Urinary bladder (tissue), 4 donors: Measurements from ENCODE around the gene NT5C1A. TPM values are rescaled to one million over a fixed set of nuclear protein-coding genes. Genes with fewer than 3 reads are reported as not detected.

Experiments
- DNase-seq: peaks from one replicate; pipeline ENCODE4 v3.0.0-alpha.2; 2015; ENCODE audit errors: extremely low spot score
- H3K27ac ChIP-seq: one replicate; pipeline ENCODE4 v1.5.1; 2013; ENCODE audit warnings: low read depth, mild to moderate bottlenecking, moderate library complexity
- H3K36me3 ChIP-seq: one replicate; pipeline ENCODE4 v1.6.1; 2013; ENCODE audit warnings: mild to moderate bottlenecking, moderate library complexity; ENCODE audit not compliant: insufficient read depth
- H3K4me1 ChIP-seq: one replicate; pipeline ENCODE4 v1.6.1; 2013; ENCODE audit warnings: mild to moderate bottlenecking, moderate library complexity; ENCODE audit not compliant: insufficient read depth
- H3K4me3 ChIP-seq: one replicate; pipeline ENCODE4 v1.5.1; 2013; ENCODE audit warnings: low read depth, low read length
- WGBS: extraction: QIAGEN DNeasy Blood & Tissue Kit; methylation state at CpG from one replicate; pipeline ENCODE4 v1.1.7; 2013; 5-methylcytosine and 5-hydroxymethylcytosine counted together
- polyA plus RNA-seq: library from polyadenylated mRNA; stranded (reverse); fragments of 200-250 nt; gene quantifications from one replicate; pipeline ENCODE4 v1.2.3, GENCODE V29; 2013
- total RNA-seq: library from RNA; depleted of rRNA; stranded (reverse); fragments of >200 nt; gene quantifications from one replicate; pipeline ENCODE4 v1.2.3, GENCODE V29; 2014
- donor health status: healthy with polysubstance abuse.
- donor health status: healthy.

Gene NT5C1A
- total and polyA plus RNA-seq, 2 donors: 0.27 to 2.1 TPM

- H3K27ac ChIP-seq: no peak overlapping the region
- H3K36me3 ChIP-seq: no peaks in the 10 kb centered on the region
- H3K4me3 ChIP-seq: no peak overlapping the region
- no peak for DNase-seq
- 35% methylated on average over 1 of the region's 1 CpG for WGBS
- H3K4me1 ChIP-seq: no peaks in the 10 kb centered on the region
Observed at GRCh38 chr1:39696448-39696847, 24.5 kb upstream of the NT5C1A start.

GRCh38 chr1:39695016-39695415, 23.1 kb upstream of the NT5C1A start:
- H3K27ac ChIP-seq: no peak overlapping the region
- DNase-seq: no peak
- H3K36me3 ChIP-seq: no peaks in the 10 kb centered on the region
- no peaks in the 10 kb centered on the region for H3K4me1 ChIP-seq
- WGBS: 28% methylated on average over 1 of the region's 1 CpG
- no peak overlapping the region for H3K4me3 ChIP-seq

- Histone ChIP-seq H3K4me3 (no peak overlapping the region), H3K4me1 (no peaks in the 10 kb centered on the region), H3K27ac (no peak overlapping the region), H3K36me3 (no peaks in the 10 kb centered on the region)
- no peak for DNase-seq
- WGBS: 95% methylated on average over 1 of the region's 1 CpG
Observed at GRCh38 chr1:39694026-39694425, 22.1 kb upstream of the NT5C1A start.

- WGBS: 10% methylated on average over 56 of the region's 56 CpGs
- no peak for DNase-seq
- Histone ChIP-seq H3K27ac (no peak overlapping the region), H3K4me3 (peak overlapping the region; percentile 3), H3K36me3 (no peaks in the 10 kb centered on the region), H3K4me1 (no peaks in the 10 kb centered on the region)
Observed at GRCh38 chr1:39692152-39693074, 20.5 kb upstream of the NT5C1A start.

GRCh38 chr1:39691383-39692151, 19.7 kb upstream of the NT5C1A start, which contains the start of gene HPCAL4:
HPCAL4 (minus strand) TSS chr1:39691433; CDS start chr1:39684603, 6,830 bp downstream.
- WGBS: 1% methylated on average over 47 of the region's 47 CpGs
- DNase-seq: peak; percentile 80
- Histone ChIP-seq H3K4me3 (peak within 1 kb of the TSS; percentile 28), H3K4me1 (no peaks in the 10 kb centered on the region), H3K27ac (no peak within 1 kb of the TSS), H3K36me3 (no peaks in the 10 kb centered on the region)

- Histone ChIP-seq H3K4me1 (no peaks in the 10 kb centered on the region), H3K36me3 (no peaks in the 10 kb centered on the region), H3K4me3 (peak overlapping the region; percentile 28), H3K27ac (no peak overlapping the region)
- DNase-seq: no peak
- 14% methylated on average over 28 of the region's 28 CpGs for WGBS
Observed at GRCh38 chr1:39690794-39691382, 19.0 kb upstream of the NT5C1A start.

GRCh38 chr1:39690225-39690624, 18.3 kb upstream of the NT5C1A start:
- WGBS: 23% methylated on average over 2 of the region's 2 CpGs
- Histone ChIP-seq H3K27ac (no peak overlapping the region), H3K36me3 (no peaks in the 10 kb centered on the region), H3K4me1 (no peaks in the 10 kb centered on the region), H3K4me3 (no peak overlapping the region)
- no peak for DNase-seq

GRCh38 chr1:39689635-39690034, 17.7 kb upstream of the NT5C1A start:
- Histone ChIP-seq H3K27ac (no peak overlapping the region), H3K4me3 (no peak overlapping the region), H3K4me1 (no peaks in the 10 kb centered on the region), H3K36me3 (no peaks in the 10 kb centered on the region)
- no peak for DNase-seq

GRCh38 chr1:39689214-39689613, 17.3 kb upstream of the NT5C1A start:
- 67% methylated on average over 2 of the region's 2 CpGs for WGBS
- DNase-seq: no peak
- H3K36me3 ChIP-seq: no peaks in the 10 kb centered on the region

GRCh38 chr1:39688706-39689105, 16.8 kb upstream of the NT5C1A start:
- no peaks in the 10 kb centered on the region for H3K36me3 ChIP-seq
- no peak overlapping the region for H3K4me3 ChIP-seq
- no peaks in the 10 kb centered on the region for H3K4me1 ChIP-seq
- WGBS: 63% methylated on average over 3 of the region's 3 CpGs
- no peak overlapping the region for H3K27ac ChIP-seq
- DNase-seq: no peak

More at GRCh38 chr1:39689214-39689613, 17.3 kb upstream of the NT5C1A start:
- Histone ChIP-seq H3K4me3 (no peak overlapping the region), H3K4me1 (no peaks in the 10 kb centered on the region), H3K27ac (no peak overlapping the region)

- H3K4me3 ChIP-seq: no peak overlapping the region
- no peaks in the 10 kb centered on the region for H3K4me1 ChIP-seq
- DNase-seq: no peak
- no peaks in the 10 kb centered on the region for H3K36me3 ChIP-seq
- 55% methylated on average over 2 of the region's 2 CpGs for WGBS
- H3K27ac ChIP-seq: no peak overlapping the region
Observed at GRCh38 chr1:39687243-39687642, 15.3 kb upstream of the NT5C1A start.

GRCh38 chr1:39685071-39685470, 13.2 kb upstream of the NT5C1A start:
- Histone ChIP-seq H3K4me1 (no peaks in the 10 kb centered on the region), H3K36me3 (no peaks in the 10 kb centered on the region), H3K4me3 (no peak overlapping the region), H3K27ac (no peak overlapping the region)
- no peak for DNase-seq
- WGBS: 78% methylated on average over 3 of the region's 3 CpGs

GRCh38 chr1:39684313-39684664, 12.4 kb upstream of the NT5C1A start:
- Histone ChIP-seq H3K4me1 (no peaks in the 10 kb centered on the region), H3K27ac (no peak overlapping the region), H3K36me3 (no peaks in the 10 kb centered on the region), H3K4me3 (no peak overlapping the region)
- WGBS: 62% methylated on average over 13 of the region's 13 CpGs
- no peak for DNase-seq
